GM19238 (cell line): Measurements from ENCODE around the gene PDE9A.

ENCODE experiments used
- DNase-seq: peaks from one replicate; pipeline ENCODE4 v3.0.0; 2011; ENCODE audit warnings: low spot score; ENCODE audit not compliant: insufficient read length

PDE9A gene

DNA sequence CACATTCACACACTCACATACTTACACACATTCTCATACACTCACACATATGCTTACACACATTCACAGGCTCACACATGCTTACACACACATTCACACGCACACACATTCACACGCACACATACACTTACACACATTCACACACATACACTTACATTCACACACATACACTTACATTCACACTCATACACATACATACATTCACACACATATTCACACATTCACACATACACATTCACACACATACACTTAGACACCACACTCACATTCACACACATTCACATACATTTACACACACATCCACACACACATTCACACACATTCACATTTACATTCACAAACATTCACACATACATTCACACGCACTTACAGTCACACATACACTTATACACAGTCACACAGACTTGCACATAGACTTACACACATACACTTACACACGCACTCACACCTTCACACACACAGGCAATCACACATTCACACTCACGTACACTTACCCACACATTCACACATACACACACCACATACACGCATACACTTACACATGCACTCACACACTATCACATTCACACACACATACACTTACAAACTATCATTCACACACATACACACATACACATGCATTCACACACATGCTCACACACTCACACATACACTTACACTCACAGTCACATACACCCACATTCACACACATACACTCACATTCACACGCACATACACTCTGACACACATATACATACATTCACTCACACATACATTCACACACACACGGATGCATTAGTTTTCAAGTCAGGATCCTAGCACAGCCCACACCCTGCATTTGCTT, 16.8 kb downstream of the PDE9A start:
- no peak for DNase-seq

DNA sequence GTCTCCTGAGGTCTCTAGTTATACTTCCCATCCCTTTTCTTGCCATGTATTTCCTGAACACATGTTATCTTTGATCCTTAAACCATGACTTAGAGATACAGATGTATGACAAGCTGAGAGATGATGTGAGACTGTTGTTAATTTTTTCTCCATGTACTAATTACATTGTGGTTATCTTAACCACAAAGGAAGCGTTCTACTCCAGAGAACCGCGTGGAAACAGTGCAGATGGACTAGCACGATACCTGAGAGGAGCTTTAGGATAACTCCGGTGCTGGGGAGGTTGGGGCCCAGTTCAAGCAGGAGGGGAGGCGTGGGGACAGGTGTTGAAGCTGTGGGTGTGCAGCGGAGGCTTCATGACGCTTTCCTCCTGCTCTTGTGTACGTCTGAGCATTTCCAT, 17.5 kb downstream of the PDE9A start:
- DNase-seq = no peak

GRCh38 chr21:42671778-42672593, 18.6 kb downstream of the PDE9A start:
- DNase-seq = no peak

- no peak for DNase-seq
These were observed 19.5 kb downstream of the PDE9A start for GRCh38 chr21:42672699-42673458.

DNA sequence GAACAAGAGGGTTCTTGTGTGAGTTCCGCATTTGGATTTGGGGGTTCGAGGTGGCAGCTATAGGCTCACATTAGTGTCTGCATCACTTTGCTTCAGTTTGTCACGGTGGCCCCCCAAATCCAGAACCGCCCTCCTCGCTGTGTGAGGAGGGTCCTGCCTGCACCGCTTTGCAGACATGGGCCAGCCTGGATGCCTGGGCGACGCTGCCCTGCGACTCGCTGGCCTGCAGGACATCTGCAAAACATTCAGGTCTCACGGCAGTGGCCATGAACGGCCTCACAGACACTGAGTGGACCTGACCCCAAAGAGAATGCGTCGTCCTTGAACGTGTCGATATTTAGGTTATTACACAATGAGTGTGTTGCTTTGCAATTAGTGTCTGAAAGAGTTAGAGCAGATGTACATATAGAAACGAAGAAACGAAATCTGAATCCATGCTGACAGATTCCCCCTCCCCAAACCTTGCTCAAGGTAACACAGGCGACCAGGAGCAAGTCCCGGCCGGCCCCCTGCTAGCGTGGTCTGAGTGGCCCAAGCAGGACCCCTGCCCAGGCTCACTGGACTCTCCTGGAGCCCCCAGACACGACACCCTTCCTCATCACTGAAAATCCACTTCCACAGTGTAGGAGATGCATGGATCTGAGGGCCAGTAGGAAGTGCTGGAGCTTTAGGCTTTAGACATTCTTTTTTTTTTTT, 20.4 kb downstream of the PDE9A start:
- DNase-seq = no peak

- DNase-seq = no peak
These were observed 21.0 kb downstream of the PDE9A start for GRCh38 chr21:42674351-42674940.

- no peak for DNase-seq
These were observed 22.0 kb downstream of the PDE9A start for GRCh38 chr21:42675403-42675802.

- no peak for DNase-seq
These were observed 23.4 kb downstream of the PDE9A start for GRCh38 chr21:42676808-42677207.

- DNase-seq = no peak
These were observed 24.2 kb downstream of the PDE9A start for GRCh38 chr21:42677339-42678321.

- DNase-seq = no peak
These were observed 25.3 kb downstream of the PDE9A start for GRCh38 chr21:42678618-42679295.

GRCh38 chr21:42679319-42680057, 26.1 kb downstream of the PDE9A start:
- DNase-seq = no peak

DNA sequence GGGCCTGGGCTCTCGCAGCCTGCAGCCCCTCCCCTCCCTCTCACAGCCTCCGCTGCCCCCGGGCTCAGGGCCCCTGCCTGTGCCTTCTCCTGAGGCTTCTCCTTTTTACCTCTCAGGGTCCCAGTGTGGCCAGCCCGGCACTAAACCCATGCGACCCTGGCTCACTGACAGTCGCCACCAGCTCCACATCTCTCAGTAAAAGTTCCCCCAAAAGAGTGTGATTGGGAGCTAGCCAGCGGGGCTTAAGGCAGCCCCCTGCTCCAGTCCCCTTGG, 26.6 kb downstream of the PDE9A start:
- no peak for DNase-seq

DNA sequence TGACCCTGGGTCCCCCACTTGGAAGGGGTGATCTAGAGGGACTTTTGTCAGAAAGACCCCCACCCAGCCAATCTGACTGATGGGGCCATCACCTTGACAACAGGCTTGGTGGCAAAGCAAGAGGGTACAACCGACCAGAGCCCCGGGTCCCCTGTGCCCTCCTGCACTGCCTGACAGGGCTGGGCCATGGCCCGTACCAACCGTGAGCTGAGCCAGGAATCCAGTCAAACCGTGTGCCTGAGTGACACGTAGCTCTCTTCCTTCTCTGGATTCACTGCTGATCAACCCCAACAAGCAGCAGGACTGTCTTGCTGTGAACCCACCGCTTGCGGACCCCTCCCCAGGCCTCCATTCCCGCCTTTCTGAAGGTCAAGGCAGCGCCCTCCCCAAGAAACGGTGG, 27.0 kb downstream of the PDE9A start:
- no peak for DNase-seq

- no peak for DNase-seq
These were observed 28.1 kb downstream of the PDE9A start for GRCh38 chr21:42681296-42682206.

DNA sequence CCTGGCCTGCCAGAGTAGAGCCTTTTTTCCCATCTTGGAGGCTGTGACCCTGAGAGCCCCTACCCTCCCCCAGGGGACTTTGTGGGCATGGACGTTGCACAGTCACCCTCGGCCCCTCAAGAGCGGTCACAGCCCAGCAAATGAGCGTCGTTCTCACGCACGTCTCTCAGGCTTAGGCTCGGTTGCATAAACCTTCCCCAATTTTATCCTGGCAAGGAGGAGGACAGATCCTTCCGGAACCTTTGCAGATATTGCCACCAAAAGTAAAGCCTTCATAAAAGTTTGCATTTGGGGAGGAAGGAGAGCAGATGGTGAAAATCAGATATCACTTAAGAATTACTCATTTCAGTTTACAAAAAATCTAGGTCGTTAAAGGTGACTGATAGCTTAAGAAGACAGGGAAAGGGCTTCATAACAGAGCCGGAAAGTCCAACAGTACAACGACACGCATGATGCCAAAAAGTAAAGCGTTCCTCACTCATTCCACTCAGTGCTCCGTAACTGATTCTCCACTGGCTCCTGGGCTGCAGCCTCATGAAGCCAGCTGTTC, 29.3 kb downstream of the PDE9A start:
- DNase-seq = no peak

DNA sequence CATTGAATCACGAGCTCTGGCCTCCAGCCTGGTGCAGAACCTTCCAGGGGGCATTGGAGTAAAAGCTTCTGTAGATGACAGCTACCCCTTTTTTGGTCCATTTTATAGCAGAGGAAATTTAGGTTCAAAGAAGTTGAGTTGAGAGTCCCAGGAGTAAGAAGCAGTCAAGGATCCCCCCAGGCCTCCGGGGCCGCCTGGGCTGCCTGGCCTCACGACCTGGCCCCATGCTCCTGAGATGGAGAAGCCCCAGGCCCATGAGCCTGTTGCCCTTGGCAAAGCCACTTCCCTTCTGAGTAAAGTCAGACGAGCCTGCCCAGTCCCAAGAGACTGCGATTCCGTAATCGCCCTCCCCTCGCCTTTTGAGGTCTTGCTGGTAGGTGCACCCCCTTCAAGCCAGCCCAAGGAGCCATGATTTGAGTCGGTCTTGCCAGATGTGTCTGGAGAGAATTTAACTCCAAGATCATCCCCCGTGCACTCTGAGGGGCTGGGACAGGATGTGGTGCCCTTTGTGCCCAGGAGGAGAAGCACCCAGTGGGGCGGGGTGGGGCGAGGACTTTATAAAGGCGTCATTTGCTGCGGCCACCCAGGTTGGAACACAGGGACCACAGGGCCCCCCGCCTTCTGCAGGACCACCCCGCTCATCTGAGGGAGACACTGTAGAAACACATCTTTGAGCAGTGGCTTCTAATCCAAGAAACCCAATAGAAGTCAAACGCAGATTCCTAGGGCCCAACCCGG, 30.1 kb downstream of the PDE9A start:
- DNase-seq = no peak
